GM15510 (cell line): ENCODE data around the gene ARL2.

ENCODE experiments used
- POLR2A ChIP-seq: IDR thresholded peaks from 3 replicates; pipeline ENCODE4 v1.6.1; 2011; ENCODE audit warnings: borderline replicate concordance; ENCODE audit not compliant: insufficient read length; ENCODE audit errors: extremely low read depth

Gene ARL2

DNA sequence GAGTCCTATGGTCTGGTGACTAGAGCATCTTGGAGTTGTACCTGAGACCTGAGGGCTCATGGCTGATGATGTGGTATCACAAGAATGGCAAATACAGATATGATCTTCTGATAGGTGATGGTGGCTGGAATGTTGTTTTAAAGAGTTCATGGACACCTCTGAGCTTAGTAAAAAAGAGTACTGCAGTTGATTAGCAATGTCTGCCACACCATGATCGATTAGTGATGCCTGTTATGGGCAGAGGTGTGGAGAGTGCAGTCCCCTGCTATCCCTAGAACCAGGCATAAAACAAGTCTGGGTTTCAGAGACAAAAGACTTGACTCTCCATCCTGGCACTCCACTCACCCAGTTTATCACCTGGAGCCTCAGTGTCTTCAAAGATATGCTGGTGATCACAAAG, 15.8 kb upstream of the ARL2 start:
- no peak for TF ChIP-seq POLR2A

DNA sequence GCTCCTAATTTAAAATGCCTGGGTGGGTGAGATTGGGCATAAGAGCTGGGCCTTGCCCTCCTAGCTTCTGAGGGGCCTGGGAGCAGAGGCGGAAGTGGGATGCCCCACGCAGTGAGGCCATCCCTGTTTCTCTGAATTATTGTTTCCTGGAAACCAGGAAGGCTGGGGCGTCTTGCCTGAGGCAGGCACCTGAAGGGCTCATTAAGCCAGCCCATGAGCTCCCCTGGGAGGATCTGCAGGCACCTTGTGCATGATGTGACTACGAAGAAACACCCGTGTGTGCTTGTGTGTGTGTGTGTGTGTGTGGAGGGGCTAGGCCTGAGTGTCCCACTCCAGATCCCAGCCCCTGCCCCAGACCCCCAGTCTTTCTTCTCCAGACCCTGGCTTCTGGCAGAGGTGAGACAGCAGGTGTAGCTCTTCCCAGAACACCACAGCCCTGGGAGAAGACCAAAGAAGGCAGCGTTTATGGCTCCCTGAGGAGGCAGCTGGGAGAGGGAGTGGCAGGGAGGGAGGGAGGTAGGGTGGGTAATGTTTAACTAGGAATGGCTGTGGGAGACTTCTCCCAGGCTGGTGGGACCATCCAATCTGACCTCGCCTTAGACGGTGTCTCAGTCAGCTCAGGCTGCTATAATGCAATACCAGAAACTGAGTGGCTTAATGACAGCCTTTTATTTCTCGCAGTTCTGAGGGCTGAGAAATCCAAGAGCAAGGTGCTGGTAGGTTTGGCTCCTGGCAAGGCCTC, 15.1 kb upstream of the ARL2 start:
- no peak for TF ChIP-seq POLR2A

DNA sequence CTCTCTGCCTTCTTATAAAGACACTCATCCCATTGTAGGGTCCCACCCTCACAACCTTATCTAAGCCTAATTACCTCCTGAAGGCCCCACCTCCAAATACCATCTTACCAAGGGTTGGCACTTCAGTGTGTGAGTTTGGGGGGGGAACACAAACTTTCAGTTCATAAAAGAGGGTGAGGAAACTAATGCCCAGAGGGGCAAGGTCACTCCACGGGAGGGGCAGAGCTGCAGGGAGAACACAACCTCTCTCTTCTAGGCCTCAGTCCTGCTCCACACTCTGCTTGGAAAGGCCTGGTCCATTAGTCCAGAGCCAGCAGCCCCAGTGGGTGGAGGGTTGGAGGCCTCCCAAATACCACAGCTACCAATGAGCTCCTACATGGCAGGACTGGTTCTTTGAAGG, 14.5 kb upstream of the ARL2 start:
- TF ChIP-seq POLR2A, result no peak

DNA sequence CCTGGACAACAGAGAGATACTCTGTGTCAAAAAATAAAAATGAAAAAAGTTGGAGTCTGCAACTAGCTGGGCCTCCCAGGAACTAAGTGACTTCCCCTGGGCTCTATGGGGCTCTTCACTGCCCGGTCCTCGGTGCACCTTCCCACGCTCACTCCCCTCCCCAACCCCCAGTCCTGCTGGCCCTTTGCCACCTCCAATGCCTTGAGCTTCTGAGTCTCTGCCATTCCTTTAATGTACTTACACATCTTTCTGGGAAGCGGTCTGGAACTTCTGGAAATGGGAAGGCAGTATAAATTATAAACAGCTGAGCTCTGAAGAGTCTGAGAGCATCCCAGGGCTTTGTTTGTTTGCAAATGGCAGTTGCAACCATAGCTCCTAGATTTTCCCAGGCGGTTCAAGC, 11.3 kb upstream of the ARL2 start:
- no peak for TF ChIP-seq POLR2A

DNA sequence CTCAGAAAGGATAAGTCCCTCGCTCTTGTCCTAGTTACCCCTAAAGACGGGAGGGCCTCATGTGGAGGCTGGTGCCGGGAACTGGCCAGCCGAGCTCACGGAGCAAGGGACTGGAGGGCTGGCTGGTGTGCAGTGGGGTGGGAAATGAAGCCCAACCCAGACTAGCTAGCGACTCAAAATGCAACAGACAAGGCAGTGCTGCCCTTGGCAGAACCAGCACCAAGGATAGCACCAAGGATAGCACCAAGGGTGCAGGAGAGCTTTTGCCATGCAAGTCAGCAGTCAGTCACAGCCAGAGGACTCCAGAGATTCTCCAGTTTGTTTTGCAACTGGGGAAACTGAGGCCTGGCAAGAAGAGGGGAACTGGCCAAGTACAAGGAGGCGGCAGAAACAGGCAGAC, 10.7 kb upstream of the ARL2 start:
- no peak for TF ChIP-seq POLR2A

DNA sequence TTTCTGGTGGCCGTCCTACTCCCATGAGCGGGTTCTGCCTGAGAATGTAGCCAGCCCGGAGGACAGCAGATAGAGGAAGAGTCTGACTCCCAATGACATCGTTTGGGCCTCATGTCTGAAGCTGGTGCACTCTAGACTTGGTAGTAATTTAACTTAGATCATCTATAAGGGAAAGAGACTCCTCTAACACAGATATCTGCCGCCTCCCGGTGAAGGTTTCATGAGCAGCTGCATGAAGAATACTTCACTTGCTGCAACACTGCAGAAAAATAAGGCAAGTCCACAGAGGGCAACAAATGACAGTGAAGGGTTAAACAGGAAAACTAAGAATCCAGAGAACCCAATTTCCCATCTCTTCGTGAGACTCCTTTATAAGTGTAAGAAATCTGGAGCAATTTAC, 5.9 kb upstream of the ARL2 start:
- no peak for TF ChIP-seq POLR2A

DNA sequence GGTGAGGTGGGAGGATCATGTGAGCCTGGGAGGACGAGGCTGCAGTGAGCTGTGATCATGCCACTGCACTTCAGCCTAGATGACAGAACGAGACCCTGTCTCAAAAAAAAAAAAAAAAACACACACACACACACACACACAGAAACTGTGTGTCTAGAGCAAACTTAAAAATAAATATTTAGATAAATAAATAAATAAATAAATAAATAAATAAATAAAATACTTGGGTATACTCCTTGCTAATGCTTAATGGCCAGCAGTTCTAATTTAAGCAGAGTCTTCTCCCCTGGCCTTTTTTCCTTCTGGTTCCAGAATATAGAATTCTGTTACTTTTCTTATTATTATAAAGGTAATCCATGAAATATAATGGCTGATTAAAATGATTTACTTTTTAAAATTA, 5.1 kb upstream of the ARL2 start:
- no peak for TF ChIP-seq POLR2A

DNA sequence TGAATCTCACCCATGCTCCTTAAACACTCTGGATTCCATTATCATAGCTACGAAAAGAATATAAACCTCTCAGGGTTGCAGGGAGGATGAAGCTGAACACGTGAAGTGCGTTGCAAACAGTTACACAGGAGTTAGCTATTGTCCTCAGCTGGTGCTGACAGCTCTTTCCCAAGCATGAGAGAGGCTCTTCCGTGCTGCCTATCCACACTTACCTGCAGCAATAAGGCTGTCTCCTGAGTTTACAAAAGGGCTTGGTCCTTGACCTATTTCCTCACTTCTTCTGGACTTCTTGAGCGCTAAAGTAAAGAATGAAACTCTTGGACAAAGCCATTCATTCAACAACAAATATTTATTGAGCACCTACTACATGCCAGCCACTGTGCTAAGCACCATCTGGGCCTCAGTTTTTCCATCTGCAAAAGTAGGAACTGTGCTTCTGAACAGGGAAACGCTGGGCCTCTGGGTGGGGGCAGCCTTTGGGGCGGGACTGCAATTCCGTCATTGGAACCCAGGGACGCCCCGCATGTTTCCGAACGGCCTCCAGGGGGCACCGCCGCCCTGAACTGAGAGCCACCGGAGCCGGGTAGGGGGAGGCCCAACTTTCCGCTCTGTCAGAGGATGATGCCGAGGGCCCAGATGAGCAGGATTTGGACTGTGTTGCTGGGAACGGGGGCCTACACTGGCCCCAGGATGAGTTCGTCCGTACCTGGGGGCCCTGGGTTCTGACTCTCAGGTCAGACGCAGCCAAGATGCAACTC, 651 bp upstream of the ARL2 start:
- peak; percentile 7 for TF ChIP-seq POLR2A

DNA sequence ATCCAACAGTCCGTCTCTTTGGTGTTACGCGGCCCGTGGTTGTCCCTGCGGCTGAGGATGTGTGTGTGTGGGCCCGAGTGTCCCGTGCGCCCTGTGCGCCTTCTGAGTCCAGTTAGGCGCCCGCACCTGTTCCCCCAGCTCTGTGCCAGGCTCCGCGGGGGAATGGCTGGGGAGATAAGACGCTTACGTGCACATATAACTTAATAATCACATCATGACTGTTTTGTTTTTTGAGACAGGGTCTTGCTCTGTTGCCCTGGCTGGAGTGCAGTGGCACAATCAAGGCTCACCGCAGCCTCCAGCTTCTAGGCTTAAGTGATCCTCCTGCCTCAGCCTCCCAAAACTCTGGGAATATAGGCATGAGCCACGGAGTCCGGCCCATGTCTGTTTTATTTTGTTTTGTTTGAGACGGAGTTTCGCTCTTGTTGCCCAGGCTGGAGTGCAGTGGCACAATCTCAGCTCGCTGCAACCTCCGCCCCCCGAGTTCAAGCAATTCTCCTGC, 817 bp downstream of the ARL2 start:
- TF ChIP-seq POLR2A, result no peak

DNA sequence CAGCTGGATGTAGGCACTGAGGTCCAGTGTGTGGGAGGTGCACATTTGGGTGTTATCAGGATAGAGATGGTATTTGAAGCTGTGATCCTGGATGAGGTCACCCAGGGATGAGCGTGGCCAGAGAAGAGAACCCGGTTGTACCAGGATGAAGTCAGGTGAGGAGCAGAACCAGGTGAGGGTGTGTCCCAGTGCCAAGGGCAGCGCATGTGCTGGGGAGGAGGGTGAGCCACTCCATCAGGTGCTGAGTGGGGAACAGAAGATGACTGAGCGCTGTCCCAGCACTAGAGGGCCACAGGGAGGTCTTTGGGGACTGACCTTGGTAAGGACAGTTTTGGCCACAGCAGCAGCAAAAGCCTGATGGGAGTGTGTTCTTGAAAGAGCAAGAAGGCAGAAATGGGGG, 2.7 kb downstream of the ARL2 start:
- no peak for TF ChIP-seq POLR2A

DNA sequence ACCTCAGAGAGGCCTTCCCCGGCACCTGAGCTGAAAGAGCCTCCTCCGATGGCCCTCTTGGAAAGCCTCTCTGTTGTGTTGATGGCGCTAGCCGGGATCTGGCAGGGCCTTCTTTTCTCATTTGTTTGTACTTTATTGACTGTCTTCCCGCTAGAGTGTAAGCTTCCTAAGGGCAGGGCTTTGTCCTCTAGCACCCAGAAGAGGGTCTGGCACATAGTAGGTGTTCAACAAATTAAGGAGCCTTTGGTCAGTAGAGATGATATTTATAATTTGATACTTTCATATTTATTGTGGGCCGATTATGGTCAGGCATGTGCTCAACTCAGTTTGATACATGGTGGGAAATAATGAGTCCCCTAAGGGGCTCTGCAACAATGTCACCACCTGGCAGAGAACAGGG, 4.0 kb downstream of the ARL2 start:
- no peak for TF ChIP-seq POLR2A

DNA sequence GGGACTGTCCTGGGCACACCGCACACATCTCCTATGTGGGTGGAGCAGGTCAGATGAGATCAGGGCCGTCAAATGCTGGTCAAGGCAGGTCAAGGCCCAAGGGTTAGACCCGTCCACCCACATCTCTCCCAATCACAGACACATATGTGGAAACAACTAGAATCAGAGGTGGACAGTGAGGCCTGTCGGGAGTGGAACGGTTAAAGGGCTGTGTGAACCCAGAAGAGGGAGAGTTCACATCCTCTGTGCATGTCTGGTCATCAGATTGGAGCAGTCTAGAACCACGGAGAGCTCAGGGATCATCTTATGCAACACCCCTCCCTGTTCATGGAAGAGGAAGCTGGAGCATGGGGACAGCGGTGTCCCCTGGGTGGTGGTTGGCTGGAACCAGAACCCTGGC, 5.9 kb downstream of the ARL2 start:
- no peak for TF ChIP-seq POLR2A

DNA sequence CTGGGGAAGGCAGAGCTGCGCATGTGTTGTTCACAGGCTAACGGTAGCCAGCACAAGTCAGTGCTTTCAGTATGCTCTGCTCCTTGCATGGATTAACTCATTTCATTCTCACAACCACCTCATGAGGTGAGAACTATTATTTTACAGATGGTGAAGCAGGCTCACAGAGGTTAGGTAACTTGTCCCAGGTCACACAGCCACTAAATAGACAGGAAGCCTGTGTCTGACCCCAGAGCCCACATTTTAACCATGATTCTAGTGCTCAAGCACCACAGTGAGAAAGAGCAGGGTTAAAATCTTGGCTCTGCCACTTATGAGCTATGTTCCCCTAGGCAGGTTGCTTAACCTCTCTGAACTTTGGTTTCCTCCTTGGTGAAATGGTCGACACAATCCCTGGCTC, 7.0 kb downstream of the ARL2 start:
- TF ChIP-seq POLR2A, result no peak

DNA sequence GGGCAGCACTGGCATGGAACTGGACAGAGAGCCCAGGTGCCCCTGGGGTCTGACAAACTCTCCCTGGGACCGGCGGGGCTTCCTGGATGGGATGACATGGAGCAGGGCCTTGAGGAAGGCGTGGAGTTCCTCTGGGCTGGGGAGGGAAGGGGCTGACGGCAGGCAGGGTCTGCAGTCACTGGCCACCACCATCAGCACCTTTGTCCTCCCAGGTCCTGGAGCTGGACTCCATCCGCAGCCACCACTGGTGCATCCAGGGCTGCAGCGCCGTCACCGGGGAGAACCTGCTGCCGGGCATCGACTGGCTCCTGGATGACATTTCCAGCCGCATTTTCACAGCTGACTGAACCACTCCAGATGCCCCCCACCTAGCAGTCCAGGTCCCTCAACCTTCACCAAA, 7.5 kb downstream of the ARL2 start:
- no peak for TF ChIP-seq POLR2A

DNA sequence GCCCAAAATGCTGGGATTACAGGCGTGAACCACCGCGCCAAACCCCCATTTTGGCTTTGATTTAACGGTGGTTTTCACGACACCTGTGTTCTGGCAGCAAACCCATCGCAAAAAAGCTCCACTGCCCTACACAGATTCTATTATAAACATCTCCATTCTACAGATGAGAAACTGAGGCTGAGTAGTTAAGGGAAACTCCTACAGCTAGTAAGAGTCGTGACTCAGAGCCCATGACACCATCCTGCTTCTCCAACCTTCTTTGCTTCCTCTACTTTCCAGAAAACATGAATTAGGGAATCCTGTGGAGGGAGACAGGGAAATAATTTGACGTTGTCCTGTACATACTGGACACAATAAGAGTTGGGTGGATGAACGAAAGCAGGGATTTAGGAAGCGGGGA, 12.8 kb downstream of the ARL2 start:
- TF ChIP-seq POLR2A, result no peak
